Measurements from ENCODE around the gene COL6A5. TPM values are rescaled to one million over a fixed set of nuclear protein-coding genes. Genes with fewer than 3 reads are reported as not detected.

Gene COL6A5
- total and polyA plus RNA-seq, 9 of the 15 experiments (the other 6 are each of a cell fraction or from before 2014, with no cell fraction given): 1.5 to 9.7 (median 5.6) TPM

DNA sequence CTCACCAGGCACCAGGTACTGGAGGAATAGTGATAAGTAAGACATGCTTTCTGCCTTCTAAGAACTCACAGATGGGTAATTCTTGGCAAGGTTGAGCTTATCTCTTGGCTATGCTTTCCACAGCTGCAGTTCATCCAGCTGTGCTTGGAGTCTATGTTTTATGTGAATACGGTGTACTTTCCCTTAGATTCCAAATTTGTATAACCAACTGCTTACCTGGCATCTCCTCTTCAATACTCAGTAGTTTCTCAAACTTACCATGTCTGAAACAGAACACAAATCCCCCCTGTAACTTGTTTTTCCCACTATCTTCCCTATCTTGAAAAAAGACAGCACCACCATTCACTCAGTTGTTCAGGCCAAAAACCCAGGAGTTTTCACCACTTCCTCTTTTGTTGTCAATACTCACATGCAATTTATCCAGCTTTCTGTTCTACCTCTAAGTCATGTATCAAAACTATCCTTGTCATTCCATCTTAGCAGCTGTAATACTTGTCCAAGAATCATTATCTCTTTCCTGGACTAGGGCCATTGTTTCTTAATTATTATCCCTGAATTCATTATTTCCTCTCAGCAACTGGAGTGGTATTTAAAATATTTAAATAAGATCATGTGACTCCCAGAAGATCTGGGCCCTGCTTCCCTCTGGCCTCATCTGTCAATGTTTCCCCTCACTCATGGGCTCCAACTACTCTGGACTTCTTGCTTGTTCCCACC, 32.6 kb downstream of the COL6A5 start (continued):
- TF ChIP-seq, protein P1, sequence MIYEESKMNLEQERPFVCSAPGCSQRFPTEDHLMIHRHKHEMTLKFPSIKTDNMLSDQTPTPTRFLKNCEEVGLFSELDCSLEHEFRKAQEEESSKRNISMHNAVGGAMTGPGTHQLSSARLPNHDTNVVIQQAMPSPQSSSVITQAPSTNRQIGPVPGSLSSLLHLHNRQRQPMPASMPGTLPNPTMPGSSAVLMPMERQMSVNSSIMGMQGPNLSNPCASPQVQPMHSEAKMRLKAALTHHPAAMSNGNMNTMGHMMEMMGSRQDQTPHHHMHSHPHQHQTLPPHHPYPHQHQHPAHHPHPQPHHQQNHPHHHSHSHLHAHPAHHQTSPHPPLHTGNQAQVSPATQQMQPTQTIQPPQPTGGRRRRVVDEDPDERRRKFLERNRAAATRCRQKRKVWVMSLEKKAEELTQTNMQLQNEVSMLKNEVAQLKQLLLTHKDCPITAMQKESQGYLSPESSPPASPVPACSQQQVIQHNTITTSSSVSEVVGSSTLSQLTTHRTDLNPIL (CRISPR knock-in tag; IDR thresholded peaks at IDR 0.05): no peak
- TF ChIP-seq SP2 (IDR thresholded peaks at IDR 0.05; ENCODE audit: extremely low read depth, low read depth, low read length, poor library complexity, severe bottlenecking) (no peak), FOSL1 (tag; conservative IDR thresholded peaks at IDR 0.05) (no peak), SOX6 (IDR thresholded peaks at IDR 0.05) (peak; percentile 56; the same call in 1 of the 2 replicates), CAMTA2 (CRISPR knock-in tag; conservative IDR thresholded peaks at IDR 0.05) (no peak), ETV6 (IDR thresholded peaks at IDR 0.05; ENCODE audit: borderline replicate concordance in 1 of 2, low read depth in 2 of 2, low read length in 1 of 2) (no peak), ETV6 (CRISPR knock-in tag; IDR thresholded peaks at IDR 0.05; ENCODE audit: borderline replicate concordance) (no peak), DIDO1 (tag; IDR thresholded peaks at IDR 0.05; ENCODE audit: low read depth) (no peak), KAT7 (CRISPR knock-in tag; IDR thresholded peaks at IDR 0.05; ENCODE audit: borderline replicate concordance) (no peak), GTF2E2 (tag; IDR thresholded peaks at IDR 0.05) (no peak), ZNF347 (CRISPR knock-in tag; IDR thresholded peaks at IDR 0.05; ENCODE audit: low read depth) (no peak), ATF7 (IDR thresholded peaks at IDR 0.05) (0 out of 2 replicates have a peak, but pooled peaks have one; percentile 13), SREBF1 (IDR thresholded peaks at IDR 0.05; ENCODE audit: borderline replicate concordance, low read depth, low read length) (no peak), ZNF175 (CRISPR knock-in tag; IDR thresholded peaks at IDR 0.05; ENCODE audit: low read depth) (0 out of 2 replicates have a peak, but pooled peaks have one; percentile 18)
- TF ChIP-seq, protein P2, sequence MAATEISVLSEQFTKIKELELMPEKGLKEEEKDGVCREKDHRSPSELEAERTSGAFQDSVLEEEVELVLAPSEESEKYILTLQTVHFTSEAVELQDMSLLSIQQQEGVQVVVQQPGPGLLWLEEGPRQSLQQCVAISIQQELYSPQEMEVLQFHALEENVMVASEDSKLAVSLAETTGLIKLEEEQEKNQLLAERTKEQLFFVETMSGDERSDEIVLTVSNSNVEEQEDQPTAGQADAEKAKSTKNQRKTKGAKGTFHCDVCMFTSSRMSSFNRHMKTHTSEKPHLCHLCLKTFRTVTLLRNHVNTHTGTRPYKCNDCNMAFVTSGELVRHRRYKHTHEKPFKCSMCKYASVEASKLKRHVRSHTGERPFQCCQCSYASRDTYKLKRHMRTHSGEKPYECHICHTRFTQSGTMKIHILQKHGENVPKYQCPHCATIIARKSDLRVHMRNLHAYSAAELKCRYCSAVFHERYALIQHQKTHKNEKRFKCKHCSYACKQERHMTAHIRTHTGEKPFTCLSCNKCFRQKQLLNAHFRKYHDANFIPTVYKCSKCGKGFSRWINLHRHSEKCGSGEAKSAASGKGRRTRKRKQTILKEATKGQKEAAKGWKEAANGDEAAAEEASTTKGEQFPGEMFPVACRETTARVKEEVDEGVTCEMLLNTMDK (IDR thresholded peaks at IDR 0.05; ENCODE audit: borderline replicate concordance, insufficient read depth, low read depth, low read length, poor library complexity, severe bottlenecking): no peak
- TF ChIP-seq, protein P3, sequence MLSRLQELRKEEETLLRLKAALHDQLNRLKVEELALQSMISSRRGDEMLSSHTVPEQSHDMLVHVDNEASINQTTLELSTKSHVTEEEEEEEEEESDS (CRISPR knock-in tag; IDR thresholded peaks at IDR 0.05): no peak

All from K562 (cell line).